Measurements from ENCODE around the gene INAFM2. TPM values are rescaled to one million over a fixed set of nuclear protein-coding genes. Genes with fewer than 3 reads are reported as not detected.

The INAFM2 gene
- 4.6 TPM for polyA plus RNA-seq (2012; ENCODE audit: missing spikeins)

DNA sequence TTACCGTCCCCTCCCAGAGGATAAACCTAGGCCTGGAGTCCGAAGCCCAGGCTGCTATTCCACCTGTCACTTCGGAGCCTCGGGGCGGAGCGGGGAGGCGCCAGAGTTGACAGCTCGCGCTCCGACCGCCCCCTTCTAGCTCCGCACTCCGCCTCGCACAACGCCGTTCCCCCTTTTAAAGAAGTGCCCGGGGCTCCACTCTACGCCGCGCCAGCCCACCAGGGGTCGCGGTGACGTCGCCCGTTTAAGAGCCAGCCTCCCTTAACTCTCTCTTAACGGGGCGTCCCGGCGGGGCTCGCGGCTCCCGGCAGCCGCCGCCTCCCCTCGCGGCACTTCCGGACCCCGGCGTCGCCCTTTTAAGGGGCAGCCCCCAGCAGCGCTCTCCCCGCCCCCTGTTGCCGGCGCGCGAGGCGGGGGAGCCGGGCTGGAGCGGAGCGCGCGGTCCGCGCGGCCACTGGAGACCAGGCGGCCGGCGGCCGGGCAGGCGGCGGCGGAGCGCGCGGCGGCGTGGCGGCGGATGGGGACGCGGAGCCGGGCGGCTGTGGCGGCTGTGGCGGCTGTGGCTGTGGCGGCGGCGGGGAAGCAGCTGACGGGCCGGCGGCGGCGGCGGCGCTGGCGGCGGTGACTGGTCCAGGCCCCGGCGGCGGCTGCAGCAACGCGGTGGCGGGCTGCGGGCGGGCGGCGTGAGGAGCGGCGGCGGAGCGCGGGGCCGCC is at the start of gene INAFM2:
INAFM2 (plus strand) TSS at position 454 of the 714 bp plus-strand sequence. CDS start 364 bp downstream, outside the sequence.
- peak; percentile 30; the same call in 1 of the 2 replicates for TF ChIP-seq POLR2A (IDR thresholded peaks at IDR 0.05; ENCODE audit: low read depth, low read length)
- no peak for TF ChIP-seq TAF1 (IDR thresholded peaks at IDR 0.05; ENCODE audit: borderline replicate concordance, low read depth, low read length)
- FAIRE-seq (peak; percentile 92), DNase-seq (ENCODE audit: insufficient read length) (peak; percentile 99)

- DNase-seq (ENCODE audit: insufficient read length) (peak; percentile 80), FAIRE-seq (peak; percentile 86)
- TF ChIP-seq POLR2A (IDR thresholded peaks at IDR 0.05; ENCODE audit: low read depth, low read length), result no peak
- no peak for TF ChIP-seq POLR2AphosphoS5 (IDR thresholded peaks at IDR 0.05; ENCODE audit: low read depth, low read length)
- TF ChIP-seq TAF1 (IDR thresholded peaks at IDR 0.05; ENCODE audit: borderline replicate concordance, low read depth, low read length), result no peak
Measured at GRCh38 chr15:40274350-40275274, 48.9 kb upstream of the INAFM2 start.

GRCh38 chr15:40275523-40275922 is 48.0 kb upstream of the INAFM2 start:
- FAIRE-seq, result no peak

GRCh38 chr15:40275954-40276353 is 47.5 kb upstream of the INAFM2 start:
- FAIRE-seq (no peak), DNase-seq (ENCODE audit: insufficient read length) (no peak)
- TF ChIP-seq POLR2A (IDR thresholded peaks at IDR 0.05; ENCODE audit: low read depth, low read length) (no peak), TAF1 (IDR thresholded peaks at IDR 0.05; ENCODE audit: borderline replicate concordance, low read depth, low read length) (no peak), POLR2AphosphoS5 (IDR thresholded peaks at IDR 0.05; ENCODE audit: low read depth, low read length) (no peak)

More at GRCh38 chr15:40275523-40275922, 48.0 kb upstream of the INAFM2 start:
- no peak for TF ChIP-seq TAF1 (IDR thresholded peaks at IDR 0.05; ENCODE audit: borderline replicate concordance, low read depth, low read length)
- no peak for TF ChIP-seq POLR2A (IDR thresholded peaks at IDR 0.05; ENCODE audit: low read depth, low read length)
- TF ChIP-seq POLR2AphosphoS5 (IDR thresholded peaks at IDR 0.05; ENCODE audit: low read depth, low read length), result no peak
- DNase-seq (ENCODE audit: insufficient read length), result no peak

DNA sequence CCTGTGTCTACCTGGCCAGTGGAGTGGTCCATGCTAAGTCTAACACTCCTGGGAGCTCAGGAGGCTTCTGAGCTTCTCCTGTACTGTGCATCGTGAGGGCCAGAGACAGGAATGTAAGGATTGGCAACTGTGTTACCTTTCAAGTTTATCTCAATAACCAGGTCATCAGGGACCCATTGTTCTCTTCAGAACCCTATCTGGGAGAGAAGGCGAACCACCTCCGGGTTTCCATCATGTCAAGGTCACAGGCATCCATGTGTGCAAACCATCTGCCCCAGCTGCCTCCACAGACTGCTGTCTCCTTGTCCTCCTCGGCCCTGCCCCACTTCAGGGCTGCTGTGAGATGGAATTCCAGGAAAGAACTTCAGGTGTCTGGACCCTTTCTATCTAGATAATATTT is 46.6 kb upstream of the INAFM2 start:
- no peak for TF ChIP-seq POLR2A (IDR thresholded peaks at IDR 0.05; ENCODE audit: low read depth, low read length)
- TF ChIP-seq TAF1 (IDR thresholded peaks at IDR 0.05; ENCODE audit: borderline replicate concordance, low read depth, low read length), result no peak
- TF ChIP-seq POLR2AphosphoS5 (IDR thresholded peaks at IDR 0.05; ENCODE audit: low read depth, low read length), result no peak
- FAIRE-seq, result no peak
- no peak for DNase-seq (ENCODE audit: insufficient read length)

GRCh38 chr15:40277471-40277870 is 46.0 kb upstream of the INAFM2 start:
- TF ChIP-seq TAF1 (IDR thresholded peaks at IDR 0.05; ENCODE audit: borderline replicate concordance, low read depth, low read length), result no peak
- no peak for TF ChIP-seq POLR2A (IDR thresholded peaks at IDR 0.05; ENCODE audit: low read depth, low read length)
- no peak for TF ChIP-seq POLR2AphosphoS5 (IDR thresholded peaks at IDR 0.05; ENCODE audit: low read depth, low read length)
- FAIRE-seq (no peak), DNase-seq (ENCODE audit: insufficient read length) (no peak)

DNA sequence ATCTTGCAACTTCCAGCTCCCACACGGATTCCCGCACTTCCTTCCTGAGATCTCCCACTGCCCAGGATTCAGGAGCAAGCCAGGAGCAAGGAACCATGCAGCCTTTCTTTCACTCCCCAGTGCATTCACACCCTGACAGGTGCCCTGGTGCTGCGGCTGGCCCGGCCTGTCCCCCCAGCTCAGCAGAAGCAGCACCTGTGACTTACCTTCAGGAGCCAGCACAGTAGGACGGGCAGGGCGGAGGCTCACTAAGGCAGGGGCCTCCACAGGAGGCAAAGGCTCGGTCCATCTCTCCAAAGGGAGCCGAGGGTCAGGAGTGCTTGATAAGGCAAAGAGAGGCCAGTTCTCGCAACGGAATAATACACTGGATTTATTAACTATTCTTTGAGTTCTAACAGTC is 45.5 kb upstream of the INAFM2 start:
- FAIRE-seq, result no peak

DNA sequence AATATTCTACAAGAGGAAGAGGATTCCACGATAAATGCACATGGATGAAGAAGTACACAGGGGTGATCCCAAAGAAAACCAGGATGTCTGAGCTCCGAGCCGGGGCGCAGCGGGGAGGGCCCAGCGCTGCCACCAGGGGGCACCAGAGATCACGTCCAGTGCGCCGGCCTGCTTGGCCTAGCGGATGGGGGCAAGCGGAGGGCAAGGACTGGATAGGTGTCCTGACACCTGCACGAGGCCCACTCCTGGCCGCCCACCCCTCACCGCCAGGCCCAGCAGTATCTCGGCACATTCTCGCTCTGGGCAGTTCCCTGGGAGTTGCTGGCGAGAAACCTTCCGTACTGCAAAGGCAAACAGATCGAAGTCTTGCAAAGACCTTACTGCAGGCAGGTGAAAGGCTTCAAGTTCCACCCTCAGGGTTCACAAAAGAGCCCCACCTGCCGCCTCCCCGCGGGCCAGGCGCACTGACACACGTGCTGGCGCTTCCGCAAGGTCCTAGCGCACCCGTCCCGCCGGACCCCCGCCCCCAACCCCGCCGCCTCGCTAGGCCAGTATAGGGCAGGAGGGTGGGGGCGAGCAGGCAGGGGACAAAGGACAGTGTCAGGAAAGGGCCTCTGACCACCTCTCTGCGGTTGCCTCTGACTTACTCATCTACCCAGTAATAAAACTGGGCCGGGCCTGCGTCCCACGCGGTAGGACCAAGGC is 43.9 kb upstream of the INAFM2 start:
- TF ChIP-seq POLR2AphosphoS5 (IDR thresholded peaks at IDR 0.05; ENCODE audit: low read depth, low read length), result no peak
- FAIRE-seq (peak; percentile 90), DNase-seq (ENCODE audit: insufficient read length) (peak; percentile 76)

More for the DNA sequence above, 45.5 kb upstream of the INAFM2 start:
- no peak for DNase-seq (ENCODE audit: insufficient read length)
- no peak for TF ChIP-seq POLR2AphosphoS5 (IDR thresholded peaks at IDR 0.05; ENCODE audit: low read depth, low read length)
- TF ChIP-seq TAF1 (IDR thresholded peaks at IDR 0.05; ENCODE audit: borderline replicate concordance, low read depth, low read length), result no peak
- no peak for TF ChIP-seq POLR2A (IDR thresholded peaks at IDR 0.05; ENCODE audit: low read depth, low read length)

DNA sequence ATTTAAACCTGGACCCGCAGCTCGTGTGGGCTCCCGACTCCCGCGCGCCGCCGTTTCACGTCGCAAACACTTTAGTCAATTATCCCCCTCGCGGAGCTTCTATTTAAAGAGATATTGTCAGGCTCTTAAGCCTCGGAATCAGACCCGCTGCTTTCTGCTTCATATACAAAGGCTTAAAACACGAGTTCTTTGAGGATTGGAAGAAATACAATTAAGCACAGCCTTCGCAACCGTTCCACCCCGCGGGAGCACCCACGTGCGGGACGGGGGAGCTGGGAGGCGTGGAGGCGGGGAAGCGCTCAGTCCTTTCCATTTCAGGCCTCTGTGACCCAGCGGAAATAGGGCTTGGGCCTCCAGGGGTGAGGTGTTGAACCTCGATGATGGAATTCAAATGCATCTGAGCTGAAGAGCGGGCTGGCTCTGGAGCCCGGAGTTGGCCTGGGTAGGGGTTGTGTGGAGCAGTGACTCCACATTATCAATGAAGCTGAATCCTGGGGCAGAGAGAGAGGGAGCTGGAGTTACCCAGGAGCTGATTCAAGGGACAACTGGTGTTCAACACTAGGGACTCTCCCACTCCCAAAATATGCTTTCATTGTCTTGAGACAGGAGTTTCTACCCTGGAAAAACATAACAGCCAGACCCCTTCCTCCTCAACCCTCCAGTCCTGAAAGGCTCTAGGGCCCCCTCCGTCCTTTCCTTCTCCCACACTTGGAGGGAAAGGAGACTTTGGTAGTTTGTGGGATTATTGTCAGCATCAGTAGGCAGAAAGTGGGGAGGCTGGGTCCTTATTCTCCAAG is 43.0 kb upstream of the INAFM2 start:
- DNase-seq (ENCODE audit: insufficient read length) (no peak), FAIRE-seq (no peak)
- no peak for TF ChIP-seq POLR2A (IDR thresholded peaks at IDR 0.05; ENCODE audit: low read depth, low read length)
- no peak for TF ChIP-seq TAF1 (IDR thresholded peaks at IDR 0.05; ENCODE audit: borderline replicate concordance, low read depth, low read length)
- no peak for TF ChIP-seq POLR2AphosphoS5 (IDR thresholded peaks at IDR 0.05; ENCODE audit: low read depth, low read length)

GRCh38 chr15:40281057-40281800 is 42.3 kb upstream of the INAFM2 start:
- FAIRE-seq, result no peak
- TF ChIP-seq POLR2A (IDR thresholded peaks at IDR 0.05; ENCODE audit: low read depth, low read length) (no peak), POLR2AphosphoS5 (IDR thresholded peaks at IDR 0.05; ENCODE audit: low read depth, low read length) (no peak), TAF1 (IDR thresholded peaks at IDR 0.05; ENCODE audit: borderline replicate concordance, low read depth, low read length) (no peak)
- DNase-seq (ENCODE audit: insufficient read length), result no peak
